ENCODE measurements around the gene CAPN15. TPM values are rescaled to one million over a fixed set of nuclear protein-coding genes. Genes with fewer than 3 reads are reported as not detected.

The CAPN15 gene
- total RNA-seq, 1 experiment from 2014 or later: 76.4 TPM

- H3K79me2 ChIP-seq (ENCODE audit: insufficient read depth, low read length): no peaks in the 10 kb centered on the region
- TF ChIP-seq CTCF (conservative IDR thresholded peaks at IDR 0.05): no peak
- no peak overlapping the region for H3K56ac ChIP-seq (ENCODE audit: insufficient read length, low read depth, low read length)
- H3K9ac ChIP-seq (ENCODE audit: extremely low read depth, insufficient read length, low read length): no peak overlapping the region
- H2AK5ac ChIP-seq (ENCODE audit: insufficient read length, low read length): no peak overlapping the region
- H2BK15ac ChIP-seq (ENCODE audit: low read depth, low read length): no peak overlapping the region
- H3K14ac ChIP-seq (ENCODE audit: insufficient read depth, low read length): no peak overlapping the region
- no peaks in the 10 kb centered on the region for H3K23me2 ChIP-seq (ENCODE audit: insufficient read length, low read depth, low read length, poor library complexity, severe bottlenecking)
- H2AFZ ChIP-seq (ENCODE audit: low read length): no peak overlapping the region
- no peak overlapping the region for H3K23ac ChIP-seq (ENCODE audit: insufficient read length, low read depth, low read length)
- no peaks in the 10 kb centered on the region for H3K27me3 ChIP-seq (ENCODE audit: insufficient read depth, low read length)
- H2BK12ac ChIP-seq (ENCODE audit: insufficient read length, low read depth, low read length): no peak overlapping the region
- no peaks in the 10 kb centered on the region for H3K9me3 ChIP-seq (ENCODE audit: control insufficient read depth, low read depth, low read length)
- H4K5ac ChIP-seq (ENCODE audit: insufficient read length, low read depth, low read length): no peak overlapping the region
- no peak overlapping the region for H2BK20ac ChIP-seq (ENCODE audit: low read depth, low read length, poor library complexity, severe bottlenecking)
- Mint-ChIP-seq H3K4me3 (no peak overlapping the region), H3K27me3 (ENCODE audit: low read depth) (no peaks in the 10 kb centered on the region; the same call in 1 of the 2 replicates), H3K27ac (peak overlapping the region in 2 of 3 experiments; percentile 45 to 57; a peak in 2 of 7 replicates), H3K4me1 (peaks cover 7 to 9% of the 10 kb centered on the region in 2 experiments), H3K36me3 (ENCODE audit: insufficient read depth in 1 of 3, low read depth in 3 of 3) (peaks cover 2 to 19% (median 13%) of the 10 kb centered on the region in 3 experiments; a peak in 6 of 7 replicates), H3K9me3 (no peaks in the 10 kb centered on the region)
- H3K4me1 ChIP-seq (ENCODE audit: insufficient read depth, low read length): no peaks in the 10 kb centered on the region
- no CpG with 5 or more reads among the region's 22 CpGs for WGBS (ENCODE audit: extremely low coverage, insufficient read length, low lambda C conversion rate)
- no peak for DNase-seq
- no peaks in the 10 kb centered on the region for H4K20me1 ChIP-seq (ENCODE audit: control insufficient read depth, insufficient read depth, insufficient read length)
- no peak overlapping the region for H3K4ac ChIP-seq (ENCODE audit: low read depth, low read length)
- H2BK5ac ChIP-seq (ENCODE audit: insufficient read length, low read length): no peak overlapping the region
- no peak overlapping the region for H3T11ph ChIP-seq (ENCODE audit: low read length)
- no peak overlapping the region for H3K4me2 ChIP-seq (ENCODE audit: insufficient read depth, insufficient read length, low read length)
- no peak overlapping the region for H4K91ac ChIP-seq (ENCODE audit: insufficient read length, low read depth, low read length)
- no peak overlapping the region for H2BK120ac ChIP-seq (ENCODE audit: low read depth, low read length, poor library complexity, severe bottlenecking)
- H4K8ac ChIP-seq (replicated peaks; ENCODE audit: insufficient read length, low read depth, low read length): no peak overlapping the region
- H3K27ac ChIP-seq (ENCODE audit: insufficient read length, low read depth, low read length): no peak overlapping the region
- H3K79me1 ChIP-seq (ENCODE audit: insufficient read depth, low read depth, low read length, poor library complexity, severe bottlenecking): no peaks in the 10 kb centered on the region
- no peak overlapping the region for H3K18ac ChIP-seq (ENCODE audit: insufficient read length, low read depth, low read length)
These were observed 25.2 kb upstream of the CAPN15 start for GRCh38 chr16:502179-502943.

Data from H9 (cell line).